ENCODE measurements around the gene CAB39.
A peak's percentile ranks its signal among the peaks of the same experiment; 100 is the strongest.

Gene CAB39

DNA sequence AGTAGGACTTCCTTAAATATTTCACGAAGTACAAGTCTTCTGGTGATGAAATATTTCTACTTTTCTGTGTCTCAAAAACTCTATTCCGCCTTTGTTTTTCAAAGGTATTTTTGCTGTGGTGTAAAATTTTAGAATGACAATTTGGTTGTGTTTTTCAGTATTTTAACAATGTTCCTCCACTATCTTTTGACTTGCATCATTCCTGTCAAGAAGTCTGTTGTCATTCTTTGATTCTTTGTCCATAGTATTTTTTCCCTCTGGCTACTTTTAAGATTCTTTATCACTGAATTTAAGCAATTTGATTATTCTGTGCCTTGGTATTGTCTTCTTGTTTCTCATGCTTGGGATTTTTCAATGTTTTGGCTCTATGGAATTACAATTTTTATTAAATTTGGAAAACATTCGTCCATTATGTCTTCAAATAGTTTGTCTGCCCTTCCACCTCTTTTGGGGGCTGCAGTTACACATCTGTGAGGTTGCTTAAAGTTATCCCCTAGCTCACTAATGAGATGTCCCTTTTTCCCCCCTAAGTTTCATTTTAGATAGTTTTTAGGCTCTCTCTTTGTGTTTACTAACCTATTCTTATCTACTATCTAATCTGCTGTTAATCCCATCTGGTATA lies 76.0 kb downstream of the CAB39 start:
- in situ Hi-C loops (cut with HindIII; ENCODE audit: low pct_ligation_motif_present, low sequenced_read_pairs) = no loop called here
- no peak for DNase-seq
- H3K36me3 ChIP-seq (replicated peaks) = no peaks in the 10 kb centered on the region
- H3K27ac ChIP-seq = no peak overlapping the region
- no peak overlapping the region for H3K4me3 ChIP-seq (ENCODE audit: low read depth, low read length)
- H3K27me3 ChIP-seq (replicated peaks) = no peaks in the 10 kb centered on the region
- TF ChIP-seq CTCF (IDR thresholded peaks at IDR 0.05; ENCODE audit: low read depth, low read length, missing control alignments) = no peak

GRCh38 chr2:230790981-230791380 lies 78.3 kb downstream of the CAB39 start:
- in situ Hi-C loops (cut with HindIII; ENCODE audit: low pct_ligation_motif_present, low sequenced_read_pairs) = no loop called here
- DNase-seq = no peak
- TF ChIP-seq CTCF (IDR thresholded peaks at IDR 0.05; ENCODE audit: low read depth, low read length, missing control alignments) = no peak
- Histone ChIP-seq H3K36me3 (replicated peaks) (no peaks in the 10 kb centered on the region), H3K4me3 (ENCODE audit: low read depth, low read length) (no peak overlapping the region), H3K27ac (no peak overlapping the region), H3K27me3 (replicated peaks) (no peaks in the 10 kb centered on the region)

DNA sequence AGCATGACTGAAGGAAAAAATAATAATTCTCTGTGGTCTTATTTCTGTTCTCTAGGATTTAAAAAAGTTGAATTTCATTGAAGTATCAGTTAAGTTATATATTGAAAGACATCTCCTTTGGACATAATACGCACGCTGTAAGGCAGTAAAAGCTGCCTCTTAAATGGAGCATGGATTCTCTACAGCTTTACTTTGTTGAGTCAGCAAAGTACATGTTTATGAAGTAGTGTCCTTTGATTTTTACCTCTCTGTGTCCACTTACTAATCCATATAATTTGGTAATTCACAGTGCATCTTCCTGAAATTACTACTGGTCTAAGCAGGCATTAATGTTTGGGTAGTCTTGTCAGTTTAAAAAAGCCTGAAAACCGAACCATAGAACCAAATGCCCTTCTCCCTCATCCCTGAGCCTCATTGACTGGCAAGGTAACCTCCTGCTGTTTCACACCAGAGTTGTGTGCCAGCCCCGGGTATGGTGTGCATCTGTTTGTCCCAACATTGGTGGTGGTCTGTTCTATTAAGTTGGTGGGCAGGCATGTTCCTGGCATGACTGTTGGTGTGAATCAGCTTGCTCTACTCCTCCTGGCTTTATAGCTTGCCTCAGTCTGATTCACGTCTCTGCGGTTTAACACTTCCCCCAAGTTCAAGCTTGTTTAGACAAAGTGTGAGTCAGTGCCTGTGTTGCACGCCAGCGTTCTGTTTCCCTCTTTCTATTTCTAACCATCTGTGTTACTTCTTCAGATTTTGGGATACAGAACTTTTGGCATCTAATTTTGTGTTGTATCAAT lies 81.1 kb downstream of the CAB39 start:
- Histone ChIP-seq H3K36me3 (replicated peaks) (no peaks in the 10 kb centered on the region), H3K4me3 (ENCODE audit: low read depth, low read length) (no peak overlapping the region), H3K27ac (peak overlapping the region; percentile 93), H3K27me3 (replicated peaks) (no peaks in the 10 kb centered on the region)
- TF ChIP-seq CTCF (IDR thresholded peaks at IDR 0.05; ENCODE audit: low read depth, low read length, missing control alignments) = no peak
- DNase-seq = peak; percentile 99
- in situ Hi-C loops (cut with HindIII; ENCODE audit: low pct_ligation_motif_present, low sequenced_read_pairs) = no loop called here

DNA sequence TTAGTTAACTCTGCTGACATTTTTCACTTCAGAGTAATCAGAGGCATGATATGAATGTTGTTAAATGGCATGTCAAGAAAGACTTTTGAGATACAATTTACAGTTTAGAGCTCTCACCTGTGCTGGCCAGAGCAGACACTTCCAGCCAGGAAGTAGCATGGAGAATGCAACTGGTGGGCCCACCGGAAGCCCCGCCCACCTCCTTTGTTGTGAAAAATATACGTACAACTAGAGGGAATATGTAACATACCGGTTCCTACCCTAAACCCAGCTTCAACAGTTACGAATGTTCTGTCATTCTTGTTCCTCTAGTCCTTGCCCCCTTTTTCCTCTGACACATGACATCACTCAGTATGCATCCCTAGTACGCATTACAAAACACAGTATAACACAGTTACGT lies 81.9 kb downstream of the CAB39 start:
- Histone ChIP-seq H3K27ac (peak overlapping the region; percentile 93), H3K4me3 (ENCODE audit: low read depth, low read length) (peak overlapping the region; percentile 3), H3K27me3 (replicated peaks) (no peaks in the 10 kb centered on the region), H3K36me3 (replicated peaks) (peaks cover 3% of the 10 kb centered on the region)
- TF ChIP-seq CTCF (IDR thresholded peaks at IDR 0.05; ENCODE audit: low read depth, low read length, missing control alignments) = no peak
- in situ Hi-C loops (cut with HindIII; ENCODE audit: low pct_ligation_motif_present, low sequenced_read_pairs) = no loop called here
- peak; percentile 69 for DNase-seq

GRCh38 chr2:230795856-230796255 lies 83.2 kb downstream of the CAB39 start:
- Histone ChIP-seq H3K36me3 (replicated peaks) (peaks cover 6% of the 10 kb centered on the region), H3K27me3 (replicated peaks) (no peaks in the 10 kb centered on the region), H3K4me3 (ENCODE audit: low read depth, low read length) (no peak overlapping the region), H3K27ac (no peak overlapping the region)
- in situ Hi-C loops (cut with HindIII; ENCODE audit: low pct_ligation_motif_present, low sequenced_read_pairs) = no loop called here
- no peak for TF ChIP-seq CTCF (IDR thresholded peaks at IDR 0.05; ENCODE audit: low read depth, low read length, missing control alignments)
- DNase-seq = no peak
